ENCODE data around the gene ADAM22.

Gene ADAM22

GRCh38 chr7:88239852-88240251, 305.8 kb downstream of the ADAM22 start:
- Mint-ChIP-seq H3K4me3 (no peak overlapping the region), H3K36me3 (ENCODE audit: low read depth) (no peaks in the 10 kb centered on the region), H3K27me3 (ENCODE audit: low read depth) (no peaks in the 10 kb centered on the region), H3K9me3 (no peaks in the 10 kb centered on the region), H3K27ac (no peak overlapping the region), H3K4me1 (no peaks in the 10 kb centered on the region)
- TF ChIP-seq, protein P1, sequence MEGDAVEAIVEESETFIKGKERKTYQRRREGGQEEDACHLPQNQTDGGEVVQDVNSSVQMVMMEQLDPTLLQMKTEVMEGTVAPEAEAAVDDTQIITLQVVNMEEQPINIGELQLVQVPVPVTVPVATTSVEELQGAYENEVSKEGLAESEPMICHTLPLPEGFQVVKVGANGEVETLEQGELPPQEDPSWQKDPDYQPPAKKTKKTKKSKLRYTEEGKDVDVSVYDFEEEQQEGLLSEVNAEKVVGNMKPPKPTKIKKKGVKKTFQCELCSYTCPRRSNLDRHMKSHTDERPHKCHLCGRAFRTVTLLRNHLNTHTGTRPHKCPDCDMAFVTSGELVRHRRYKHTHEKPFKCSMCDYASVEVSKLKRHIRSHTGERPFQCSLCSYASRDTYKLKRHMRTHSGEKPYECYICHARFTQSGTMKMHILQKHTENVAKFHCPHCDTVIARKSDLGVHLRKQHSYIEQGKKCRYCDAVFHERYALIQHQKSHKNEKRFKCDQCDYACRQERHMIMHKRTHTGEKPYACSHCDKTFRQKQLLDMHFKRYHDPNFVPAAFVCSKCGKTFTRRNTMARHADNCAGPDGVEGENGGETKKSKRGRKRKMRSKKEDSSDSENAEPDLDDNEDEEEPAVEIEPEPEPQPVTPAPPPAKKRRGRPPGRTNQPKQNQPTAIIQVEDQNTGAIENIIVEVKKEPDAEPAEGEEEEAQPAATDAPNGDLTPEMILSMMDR (IDR thresholded peaks at IDR 0.05; ENCODE audit: unreplicated experiment in 3 of 3): no peak

- Mint-ChIP-seq H3K4me1 (no peaks in the 10 kb centered on the region), H3K27ac (no peak overlapping the region)
- TF ChIP-seq, protein P1 (IDR thresholded peaks at IDR 0.05; ENCODE audit: unreplicated experiment in 3 of 3): peak; percentile 73 to 91 (median 84)
These were observed 309.4 kb downstream of the ADAM22 start for GRCh38 chr7:88243345-88243909.

GRCh38 chr7:88244258-88244657, 310.2 kb downstream of the ADAM22 start:
- H3K27ac Mint-ChIP-seq: no peak overlapping the region
- TF ChIP-seq, protein P1 (IDR thresholded peaks at IDR 0.05; ENCODE audit: unreplicated experiment in 3 of 3): no peak
- H3K4me3 Mint-ChIP-seq: no peak overlapping the region
- no peaks in the 10 kb centered on the region for H3K4me1 Mint-ChIP-seq
- no peaks in the 10 kb centered on the region for H3K36me3 Mint-ChIP-seq (ENCODE audit: low read depth)
- H3K27me3 Mint-ChIP-seq (ENCODE audit: low read depth): no peaks in the 10 kb centered on the region
- no peaks in the 10 kb centered on the region for H3K9me3 Mint-ChIP-seq

More at GRCh38 chr7:88243345-88243909, 309.4 kb downstream of the ADAM22 start:
- no peaks in the 10 kb centered on the region for H3K9me3 Mint-ChIP-seq
- no peaks in the 10 kb centered on the region for H3K36me3 Mint-ChIP-seq (ENCODE audit: low read depth)
- no peak overlapping the region for H3K4me3 Mint-ChIP-seq
- no peaks in the 10 kb centered on the region for H3K27me3 Mint-ChIP-seq (ENCODE audit: low read depth)

All from nephron (organoid).